HepG2 (cell line): ENCODE data around the gene CNNM4. TPM values are rescaled to one million over a fixed set of nuclear protein-coding genes. Genes with fewer than 3 reads are reported as not detected.
A peak's percentile ranks its signal among the peaks of the same experiment; 100 is the strongest.

Experiments used
- DR1 ChIP-seq: sonication (generic); formaldehyde crosslinking; IDR thresholded peaks from 2 replicates; pipeline ENCODE4 v1.8.0; 2021; ENCODE audit warnings: mild to moderate bottlenecking, missing genetic modification reagents, inconsistent platforms
- EHMT2 ChIP-seq: fragments of 200-600 bp; sonication (generic); IDR thresholded peaks from 2 replicates; pipeline ENCODE4 v1.7.0; 2017; ENCODE audit warnings: antibody characterized with exemption, low read depth, low read length, borderline replicate concordance
- FOXC1 ChIP-seq: sonication (generic); formaldehyde crosslinking; IDR thresholded peaks from 2 replicates; pipeline ENCODE4 v1.8.0; 2022; ENCODE audit warnings: mild to moderate bottlenecking, missing genetic modification reagents, borderline replicate concordance
- GATAD2A ChIP-seq: IDR thresholded peaks from 2 replicates; pipeline ENCODE4 v1.6.1; 2016
- GFI1 ChIP-seq: sonication (generic); formaldehyde crosslinking; IDR thresholded peaks from 2 replicates; pipeline ENCODE4 v1.5.0; 2020; ENCODE audit warnings: missing genetic modification reagents, mild to moderate bottlenecking, borderline replicate concordance
- HNRNPH1 ChIP-seq: fragments of 200-400 bp; formaldehyde crosslinking; optimal IDR thresholded peaks from 2 replicates; pipeline ENCODE3; 2017; ENCODE audit warnings: mild to moderate bottlenecking, low read depth, low read length
- HOXA5 ChIP-seq: sonication (generic); formaldehyde crosslinking; IDR thresholded peaks from 2 replicates; pipeline ENCODE4 v1.4.0; 2020; ENCODE audit warnings: missing genetic modification reagents
- JUN ChIP-seq: sonication (generic); formaldehyde crosslinking; IDR thresholded peaks from 2 replicates; pipeline ENCODE4 v1.4.0; 2020; ENCODE audit warnings: mild to moderate bottlenecking, missing genetic modification reagents
- ONECUT2 ChIP-seq: sonication (generic); formaldehyde crosslinking; IDR thresholded peaks from 2 replicates; pipeline ENCODE4 v1.4.0; 2020; ENCODE audit warnings: missing genetic modification reagents
- POLR2AphosphoS2 ChIP-seq: IDR thresholded peaks from 2 replicates; pipeline ENCODE4 v1.6.1; 2011; ENCODE audit warnings: low read depth, low read length, improper control_type of control experiment
- TOE1 ChIP-seq: sonication (generic); formaldehyde crosslinking; IDR thresholded peaks from 2 replicates; pipeline ENCODE4 v1.4.0; 2020; ENCODE audit warnings: mild to moderate bottlenecking, missing genetic modification reagents
- ZFYVE20 ChIP-seq: sonication (generic); formaldehyde crosslinking; IDR thresholded peaks from 2 replicates; pipeline ENCODE4 v1.8.0; 2023; ENCODE audit warnings: low read depth, mild to moderate bottlenecking, moderate library complexity, missing genetic modification reagents, borderline replicate concordance
- ZHX2 ChIP-seq, 2 experiments: sonication (generic) in 1 of 2; formaldehyde crosslinking in 1 of 2; IDR thresholded peaks; 2 replicates each; pipeline versions ENCODE4 v1.6.1 to v1.9.0; 2014 to 2022; ENCODE audit warnings: antibody characterized with exemption in 1 of 2, borderline replicate concordance in 1 of 2, inconsistent platforms in 1 of 2, low read depth in 1 of 2, missing genetic modification reagents in 1 of 2
- ZNF124 ChIP-seq: sonication (generic); formaldehyde crosslinking; IDR thresholded peaks from 2 replicates; pipeline ENCODE4 v1.4.0; 2020; ENCODE audit warnings: missing genetic modification reagents
- ZNF225 ChIP-seq: sonication (generic); formaldehyde crosslinking; IDR thresholded peaks from 2 replicates; pipeline ENCODE4 v1.4.0; 2020; ENCODE audit warnings: mild to moderate bottlenecking, missing genetic modification reagents
- ZNF446 ChIP-seq: sonication (generic); formaldehyde crosslinking; IDR thresholded peaks from 2 replicates; pipeline ENCODE4 v1.5.0; 2020; ENCODE audit warnings: mild to moderate bottlenecking, missing genetic modification reagents
- ZNF460 ChIP-seq: sonication (generic); formaldehyde crosslinking; IDR thresholded peaks from 2 replicates; pipeline ENCODE4 v1.5.1; 2020; ENCODE audit warnings: missing genetic modification reagents, mild to moderate bottlenecking, borderline replicate concordance
- ZNF530 ChIP-seq: sonication (generic); formaldehyde crosslinking; IDR thresholded peaks from 2 replicates; pipeline ENCODE4 v1.5.0; 2020; ENCODE audit warnings: low read depth, mild to moderate bottlenecking, missing genetic modification reagents
- ZSCAN25 ChIP-seq: sonication (generic); formaldehyde crosslinking; IDR thresholded peaks from 2 replicates; pipeline ENCODE4 v1.8.0; 2022; ENCODE audit warnings: mild to moderate bottlenecking, missing genetic modification reagents
- polyA plus RNA-seq, 8 experiments: library from polyadenylated mRNA; depleted of rRNA in 3 of 8; stranded (reverse) in 7 of 8; unstranded in 1 of 8; fragments of >200 nt; fragmentation: Illumina TruSeq in 4 of 8; extraction: Trizol in 4 of 8; gene quantifications; 2 replicates each; pipeline versions ENCODE4 v1.2.1 to v1.2.3, GENCODE V29; 2011 to 2016; ENCODE audit warnings: low read depth in 4 of 8, missing spikeins in 1 of 8, mixed read lengths in 1 of 8; ENCODE audit not compliant: insufficient read depth in 1 of 8
- total RNA-seq, 5 experiments: library from RNA; depleted of rRNA; stranded (reverse); fragments of >200 nt; fragmentation: Illumina TruSeq; extraction: Trizol; gene quantifications; 2 replicates each; pipeline ENCODE4 v1.2.3, GENCODE V29; 2016; ENCODE audit warnings: low read depth in 1 of 5
- TF ChIP-seq, protein P1 (sequence below): sonication (generic); formaldehyde crosslinking; IDR thresholded peaks from 2 replicates; pipeline ENCODE4 v1.8.0; 2022; ENCODE audit warnings: mild to moderate bottlenecking, missing genetic modification reagents, borderline replicate concordance

Gene CNNM4
- total and polyA plus RNA-seq, 2 of the 13 experiments (the other 11 are each of a cell fraction or from before 2014, with no cell fraction given), result 5.9 to 8.4 TPM

DNA sequence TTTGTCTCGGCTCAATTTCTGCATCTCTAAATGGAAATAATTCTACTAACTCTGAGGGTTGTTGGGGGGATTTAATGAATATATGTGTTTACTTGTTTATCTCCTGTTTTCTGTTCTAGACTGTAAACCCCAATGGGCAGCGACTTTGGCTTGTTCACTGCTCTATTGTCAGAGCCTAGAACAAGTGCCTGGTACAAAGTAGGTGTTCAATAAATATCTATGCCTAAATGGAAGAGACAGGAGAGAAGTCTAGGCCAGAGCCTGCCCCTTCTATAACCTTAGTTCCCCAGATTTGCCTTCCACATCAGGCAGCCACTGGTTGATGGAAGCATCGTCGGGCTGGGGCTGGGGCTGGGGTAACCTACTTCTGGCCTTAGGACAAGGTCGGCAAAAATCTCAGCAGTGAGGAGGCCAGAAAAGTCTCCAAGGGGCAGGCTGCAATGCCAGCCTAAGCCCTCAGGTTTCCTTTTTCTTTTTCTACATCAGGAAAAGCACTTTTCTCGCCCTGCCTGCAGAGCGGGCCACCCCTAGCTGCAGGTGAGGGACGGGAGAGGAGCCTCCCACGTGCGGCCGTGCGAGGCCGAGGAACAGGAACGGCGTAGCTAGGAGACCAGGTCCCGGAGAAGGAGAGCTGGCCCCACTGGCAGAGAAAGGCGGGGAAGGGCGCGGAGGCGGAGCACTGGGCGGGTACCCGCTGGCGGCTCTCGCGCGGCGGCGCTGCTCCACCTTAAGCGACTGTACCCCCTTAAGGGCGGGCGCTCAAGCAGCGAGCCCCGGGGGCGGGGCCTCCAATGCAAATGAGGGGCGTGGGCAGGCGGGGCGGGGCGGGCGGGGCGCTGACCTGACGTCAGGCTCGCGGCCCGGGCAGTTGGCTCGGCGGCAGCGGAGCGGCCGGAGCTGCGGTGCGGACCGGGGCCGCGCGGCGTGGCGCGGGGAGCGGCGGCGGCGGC is at the start of gene CNNM4 (continued):
- TF ChIP-seq ZHX2 (IDR thresholded peaks at IDR 0.05; ENCODE audit: low read depth) (0 out of 2 replicates have a peak, but pooled peaks have one; percentile 14), ZHX2 (CRISPR knock-in tag; IDR thresholded peaks at IDR 0.05; ENCODE audit: borderline replicate concordance) (0 out of 2 replicates have a peak, but pooled peaks have one; percentile 85), ZSCAN25 (CRISPR knock-in tag) (0 out of 2 replicates have a peak, but pooled peaks have one; percentile 12), ZFYVE20 (CRISPR knock-in tag) (no peak), GATAD2A (CRISPR knock-in tag) (peak; percentile 40; the same call in 1 of the 2 replicates), DR1 (no peak), ZNF460 (CRISPR knock-in tag) (no peak), HNRNPH1 (no peak), HOXA5 (no peak), ZNF225 (CRISPR knock-in tag) (peak; percentile 73), ZNF124 (CRISPR knock-in tag) (peak; percentile 70; the same call in 1 of the 2 replicates), GFI1 (0 out of 2 replicates have a peak, but pooled peaks have one; percentile 47), ONECUT2 (CRISPR knock-in tag) (no peak), EHMT2 (no peak), FOXC1 (CRISPR knock-in tag) (peak; percentile 61; the same call in 1 of the 2 replicates), ZNF530 (CRISPR knock-in tag) (no peak), ZNF446 (CRISPR knock-in tag) (no peak), JUN (no peak), TOE1 (CRISPR knock-in tag) (no peak), POLR2AphosphoS2 (no peak)
- TF ChIP-seq, protein P1, sequence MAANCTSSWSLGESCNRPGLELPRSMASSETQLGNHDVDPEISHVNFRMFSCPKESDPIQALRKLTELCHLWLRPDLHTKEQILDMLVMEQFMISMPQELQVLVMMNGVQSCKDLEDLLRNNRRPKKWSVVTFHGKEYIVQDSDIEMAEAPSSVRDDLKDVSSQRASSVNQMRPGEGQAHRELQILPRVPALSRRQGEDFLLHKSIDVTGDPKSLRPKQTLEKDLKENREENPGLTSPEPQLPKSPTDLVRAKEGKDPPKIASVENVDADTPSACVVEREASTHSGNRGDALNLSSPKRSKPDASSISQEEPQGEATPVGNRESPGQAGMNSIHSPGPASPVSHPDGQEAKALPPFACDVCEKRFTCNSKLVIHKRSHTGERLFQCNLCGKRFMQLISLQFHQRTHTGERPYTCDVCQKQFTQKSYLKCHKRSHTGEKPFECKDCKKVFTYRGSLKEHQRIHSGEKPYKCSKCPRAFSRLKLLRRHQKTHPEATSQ (CRISPR knock-in tag), result no peak
